ENCODE results near the gene PDXDC1.
"Not testable (repeated sequence)": the region's sequence is repeated elsewhere in the genome, so short reads cannot be mapped to it uniquely, and the experiment has no call there.

PDXDC1 gene, protein sequence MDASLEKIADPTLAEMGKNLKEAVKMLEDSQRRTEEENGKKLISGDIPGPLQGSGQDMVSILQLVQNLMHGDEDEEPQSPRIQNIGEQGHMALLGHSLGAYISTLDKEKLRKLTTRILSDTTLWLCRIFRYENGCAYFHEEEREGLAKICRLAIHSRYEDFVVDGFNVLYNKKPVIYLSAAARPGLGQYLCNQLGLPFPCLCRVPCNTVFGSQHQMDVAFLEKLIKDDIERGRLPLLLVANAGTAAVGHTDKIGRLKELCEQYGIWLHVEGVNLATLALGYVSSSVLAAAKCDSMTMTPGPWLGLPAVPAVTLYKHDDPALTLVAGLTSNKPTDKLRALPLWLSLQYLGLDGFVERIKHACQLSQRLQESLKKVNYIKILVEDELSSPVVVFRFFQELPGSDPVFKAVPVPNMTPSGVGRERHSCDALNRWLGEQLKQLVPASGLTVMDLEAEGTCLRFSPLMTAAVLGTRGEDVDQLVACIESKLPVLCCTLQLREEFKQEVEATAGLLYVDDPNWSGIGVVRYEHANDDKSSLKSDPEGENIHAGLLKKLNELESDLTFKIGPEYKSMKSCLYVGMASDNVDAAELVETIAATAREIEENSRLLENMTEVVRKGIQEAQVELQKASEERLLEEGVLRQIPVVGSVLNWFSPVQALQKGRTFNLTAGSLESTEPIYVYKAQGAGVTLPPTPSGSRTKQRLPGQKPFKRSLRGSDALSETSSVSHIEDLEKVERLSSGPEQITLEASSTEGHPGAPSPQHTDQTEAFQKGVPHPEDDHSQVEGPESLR

DNA sequence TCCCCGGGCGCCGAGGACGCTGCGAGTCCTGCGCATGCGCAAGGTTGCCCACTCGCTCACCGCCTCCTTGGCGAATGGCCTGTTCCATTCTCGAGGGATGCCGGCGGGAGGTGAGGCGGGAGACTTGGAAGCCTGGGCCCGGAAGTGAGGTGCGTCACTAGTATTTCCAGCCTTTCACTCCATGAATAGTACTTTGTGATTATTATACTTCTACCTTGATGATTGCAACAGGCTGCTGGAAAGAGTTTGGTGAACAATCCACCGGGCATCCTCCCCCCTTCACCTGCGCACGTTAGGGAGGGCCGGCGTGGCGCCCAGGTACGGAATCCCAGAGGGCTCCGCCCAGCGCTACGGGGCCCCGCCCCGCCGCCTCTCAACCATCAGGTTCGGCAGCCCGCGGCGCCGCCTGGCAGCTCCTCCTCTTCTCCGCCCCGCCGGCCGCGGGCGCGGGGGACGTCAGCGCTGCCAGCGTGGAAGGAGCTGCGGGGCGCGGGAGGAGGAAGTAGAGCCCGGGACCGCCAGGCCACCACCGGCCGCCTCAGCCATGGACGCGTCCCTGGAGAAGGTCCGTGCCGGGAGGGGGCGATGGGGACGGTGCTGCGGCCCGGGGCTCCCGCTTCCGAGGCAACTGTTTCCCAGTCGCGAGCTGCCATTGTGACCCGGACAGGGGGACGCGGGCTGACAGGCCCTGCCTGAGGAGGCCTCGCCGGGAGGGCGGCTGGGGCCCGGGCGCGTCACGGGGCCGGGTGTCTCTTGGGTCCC lies at the start of gene PDXDC1:
Gene PDXDC1 (plus strand): TSS at position 371 of the 762 bp plus-strand sequence. CDS start 174 bp downstream, at position 545.
- peak; percentile 74 for DNase-seq

DNA sequence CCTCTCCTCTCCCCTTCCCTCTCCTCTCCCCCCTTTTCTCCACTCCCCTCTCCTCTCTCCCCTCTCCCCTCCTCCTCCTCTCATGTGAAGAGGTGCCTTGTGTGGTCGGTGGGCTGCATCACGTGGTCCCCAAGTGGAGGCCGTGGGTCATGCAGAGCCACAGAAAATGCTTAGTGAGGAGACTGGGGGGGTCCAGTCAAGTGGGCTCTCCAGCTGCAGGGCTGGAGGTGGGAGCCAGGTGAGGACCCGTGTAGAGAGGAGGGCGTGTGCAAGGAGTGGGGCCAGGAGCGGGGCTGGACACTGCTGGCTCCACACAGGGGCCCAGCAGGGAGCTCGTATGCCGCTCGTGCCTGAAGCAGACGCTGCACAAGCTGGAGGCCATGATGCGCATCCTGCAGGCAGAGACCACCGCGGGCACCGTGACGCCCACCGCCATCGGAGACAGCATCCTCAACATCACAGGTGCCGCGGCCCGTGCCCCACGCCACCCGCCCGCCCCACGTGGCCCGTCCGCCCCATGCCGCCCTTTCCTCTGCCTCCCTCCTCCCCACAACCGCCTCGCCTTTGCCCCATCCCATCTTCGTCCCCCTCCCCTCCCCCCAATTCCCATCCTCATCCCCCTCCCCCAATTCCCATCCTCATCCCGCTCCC lies 46.6 kb upstream of the PDXDC1 start:
- DNase-seq: peak; percentile 17

DNA sequence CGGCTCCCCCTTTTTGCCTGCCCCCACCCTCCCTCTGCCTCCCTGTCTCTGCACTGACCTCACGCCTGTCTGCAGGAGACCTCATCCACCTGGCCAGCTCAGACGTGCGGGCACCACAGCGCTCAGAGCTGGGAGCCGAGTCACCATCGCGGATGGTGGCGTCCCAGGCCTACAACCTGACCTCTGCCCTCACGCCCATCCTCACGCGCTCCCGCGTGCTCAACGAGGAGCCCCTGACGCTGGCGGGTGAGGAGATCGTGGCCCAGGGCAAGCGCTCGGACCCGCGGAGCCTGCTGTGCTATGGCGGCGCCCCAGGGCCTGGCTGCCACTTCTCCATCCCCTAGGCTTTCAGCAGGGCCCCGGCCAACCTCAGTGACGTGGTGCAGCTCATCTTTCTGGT lies 45.6 kb upstream of the PDXDC1 start:
- DNase-seq: not testable (repeated sequence)

DNA sequence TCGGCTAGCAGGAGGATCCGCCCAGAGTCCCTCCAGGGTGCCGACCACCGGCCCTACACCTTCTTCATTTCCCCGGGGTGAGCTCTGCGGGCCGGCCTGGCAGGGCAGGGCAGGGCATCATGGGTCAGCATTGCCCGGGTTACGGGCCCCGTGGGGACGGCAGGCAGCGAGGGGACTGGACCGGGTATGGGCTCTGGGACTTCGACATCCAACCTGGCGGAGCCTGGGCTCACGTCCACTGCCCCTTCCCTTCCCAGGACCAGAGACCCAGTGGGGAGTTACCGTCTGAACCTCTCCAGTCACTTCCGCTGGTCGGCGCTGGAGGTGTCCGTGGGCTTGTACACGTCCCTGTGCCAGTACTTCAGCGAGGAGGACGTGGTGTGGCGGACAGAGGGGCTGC lies 44.6 kb upstream of the PDXDC1 start:
- DNase-seq: not testable (repeated sequence)

DNA sequence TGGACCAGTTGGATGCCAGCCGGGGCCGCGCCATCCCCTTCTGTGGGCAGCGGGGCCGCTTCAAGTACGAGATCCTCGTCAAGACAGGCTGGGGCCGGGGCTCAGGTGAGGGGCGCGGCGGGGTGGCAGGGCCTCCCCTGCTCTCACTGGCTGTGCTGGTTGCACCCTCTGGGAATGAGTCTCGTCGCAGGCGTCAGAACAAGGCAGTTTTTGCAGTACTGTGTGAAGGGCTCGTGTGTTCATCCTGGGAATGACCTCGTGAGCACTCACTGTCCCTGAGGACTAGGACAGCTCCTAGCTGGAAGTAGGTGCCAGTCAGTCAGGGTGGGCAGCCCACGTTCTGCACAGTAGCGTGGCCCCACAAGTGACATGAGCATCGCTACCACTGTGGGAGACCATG lies 43.9 kb upstream of the PDXDC1 start:
- DNase-seq: not testable (repeated sequence)

DNA sequence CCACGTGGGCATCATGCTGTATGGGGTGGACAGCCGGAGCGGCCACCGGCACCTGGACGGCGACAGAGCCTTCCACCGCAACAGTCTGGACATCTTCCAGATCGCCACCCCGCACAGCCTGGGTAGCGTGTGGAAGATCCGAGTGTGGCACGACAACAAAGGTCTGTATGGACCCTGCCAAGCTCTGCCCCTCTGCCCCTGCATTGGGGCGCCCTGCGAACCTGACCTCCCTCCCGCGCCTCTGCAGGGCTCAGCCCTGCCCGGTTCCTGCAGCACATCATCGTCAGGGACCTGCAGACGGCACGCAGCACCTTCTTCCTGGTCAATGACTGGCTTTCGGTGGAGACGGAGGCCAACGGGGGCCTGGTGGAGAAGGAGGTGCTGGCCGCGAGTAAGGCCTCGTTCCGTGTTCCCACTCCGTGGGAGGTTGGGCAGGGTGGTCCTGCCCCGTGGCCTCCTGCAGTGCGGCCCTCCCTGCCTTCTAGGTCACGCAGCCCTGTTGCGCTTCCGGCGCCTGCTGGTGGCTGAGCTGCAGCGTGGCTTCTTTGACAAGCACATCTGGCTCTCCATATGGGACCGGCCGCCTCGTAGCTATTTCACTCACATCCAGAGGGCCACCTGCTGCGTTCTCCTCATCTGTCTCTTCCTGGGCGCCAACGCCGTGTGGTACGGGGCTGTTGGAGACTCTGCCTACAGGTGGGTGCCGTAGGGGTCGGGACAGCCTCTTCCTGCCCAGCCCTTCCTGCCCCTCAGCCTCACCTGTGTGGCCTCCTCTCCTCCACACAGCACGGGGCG lies 42.0 kb upstream of the PDXDC1 start:
- not testable (repeated sequence) for DNase-seq

DNA sequence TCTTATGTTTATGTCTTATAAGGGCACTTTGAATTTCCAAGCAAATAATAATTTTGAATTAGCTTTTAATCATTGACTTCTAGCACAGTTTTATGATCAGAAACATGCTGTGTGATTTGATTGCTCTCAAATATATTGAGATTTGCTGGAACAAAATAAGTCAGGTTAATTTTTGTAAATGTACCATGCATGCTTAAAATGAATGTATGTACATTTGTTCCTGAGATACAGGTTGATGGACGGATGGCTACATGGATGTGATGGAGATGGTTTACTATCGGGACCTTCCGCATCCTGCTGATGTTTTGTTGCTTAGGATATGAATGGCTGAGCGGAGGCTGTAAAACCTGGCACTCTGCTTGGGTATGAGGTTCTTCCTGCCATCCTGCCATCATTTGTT lies 37.7 kb upstream of the PDXDC1 start, which contains the start of gene NPIPA1:
Gene NPIPA1 (plus strand): TSS at position 301 of the 400 bp plus-strand sequence. CDS start 0 bp downstream, at position 301.
- not testable (repeated sequence) for DNase-seq

DNA sequence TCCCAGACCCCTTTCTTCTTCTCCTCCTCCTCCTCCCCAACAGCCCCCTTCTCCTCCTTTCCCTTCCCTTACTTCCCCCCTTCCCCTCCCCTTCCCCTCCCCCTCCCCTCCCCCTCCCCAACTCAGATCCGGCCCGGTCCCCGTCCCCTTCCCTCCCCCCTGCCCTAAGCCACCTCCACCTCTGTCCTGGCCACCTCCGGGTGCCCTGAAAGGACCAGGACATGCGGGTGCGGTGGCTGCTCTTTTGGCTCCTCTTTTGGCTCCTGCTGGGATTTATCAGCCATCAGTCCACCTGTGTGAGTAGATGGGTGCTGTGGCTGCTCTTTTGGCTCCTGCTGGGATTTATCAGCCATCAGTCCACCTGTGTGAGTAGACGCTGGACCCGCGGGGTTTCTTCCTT lies 36.8 kb upstream of the PDXDC1 start:
- DNase-seq: not testable (repeated sequence)

DNA sequence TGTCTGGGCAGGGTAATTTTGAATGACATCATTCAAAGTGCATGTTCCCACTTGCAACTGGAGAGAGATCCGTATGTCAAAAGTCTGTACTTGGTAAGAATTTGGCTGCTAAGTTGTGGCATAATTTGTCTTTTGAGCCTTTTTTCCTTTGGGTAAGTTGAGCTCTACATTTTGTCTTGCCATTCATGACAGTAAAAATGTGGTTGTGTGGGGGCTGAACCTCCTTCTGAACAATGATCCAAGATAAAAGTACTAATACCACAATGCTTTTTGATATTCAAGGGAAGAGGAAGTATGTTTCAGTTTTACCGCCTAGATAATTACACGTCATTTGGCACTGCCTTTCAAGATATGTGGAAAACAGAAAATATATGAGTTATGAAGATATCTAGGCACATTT lies 32.1 kb upstream of the PDXDC1 start:
- not testable (repeated sequence) for DNase-seq

DNA sequence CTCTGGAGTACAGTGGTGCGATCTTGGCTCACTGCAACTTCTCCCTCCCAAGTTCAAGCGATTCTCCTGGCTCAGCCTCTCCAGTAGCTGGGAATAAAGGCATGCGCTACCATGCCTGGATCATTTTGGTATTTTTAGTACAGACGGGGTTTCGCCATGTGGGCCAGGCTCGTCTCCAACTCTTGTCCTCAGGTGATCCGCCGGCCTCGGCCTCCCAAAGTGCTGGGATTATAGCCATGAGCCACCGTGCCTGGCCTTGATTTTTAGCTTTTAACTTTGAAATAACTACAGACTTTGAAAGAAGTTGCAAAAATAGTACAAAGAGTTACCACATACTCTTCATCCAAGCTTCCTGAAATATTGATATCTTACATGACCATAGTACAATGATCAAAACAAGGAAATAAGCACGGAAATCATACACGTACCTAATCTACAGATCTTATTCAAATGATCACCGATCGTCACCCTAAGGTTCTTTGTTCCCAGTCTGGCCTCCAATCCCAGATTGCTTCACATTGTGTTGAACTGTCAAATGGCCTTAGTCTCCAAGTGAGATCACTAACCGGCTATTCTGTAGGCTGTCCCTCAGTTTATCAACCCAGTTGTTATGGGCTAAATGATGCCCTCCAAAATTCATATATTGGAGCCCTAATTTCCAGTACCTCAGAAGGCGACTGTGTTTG lies 19.1 kb upstream of the PDXDC1 start:
- no peak for DNase-seq

DNA sequence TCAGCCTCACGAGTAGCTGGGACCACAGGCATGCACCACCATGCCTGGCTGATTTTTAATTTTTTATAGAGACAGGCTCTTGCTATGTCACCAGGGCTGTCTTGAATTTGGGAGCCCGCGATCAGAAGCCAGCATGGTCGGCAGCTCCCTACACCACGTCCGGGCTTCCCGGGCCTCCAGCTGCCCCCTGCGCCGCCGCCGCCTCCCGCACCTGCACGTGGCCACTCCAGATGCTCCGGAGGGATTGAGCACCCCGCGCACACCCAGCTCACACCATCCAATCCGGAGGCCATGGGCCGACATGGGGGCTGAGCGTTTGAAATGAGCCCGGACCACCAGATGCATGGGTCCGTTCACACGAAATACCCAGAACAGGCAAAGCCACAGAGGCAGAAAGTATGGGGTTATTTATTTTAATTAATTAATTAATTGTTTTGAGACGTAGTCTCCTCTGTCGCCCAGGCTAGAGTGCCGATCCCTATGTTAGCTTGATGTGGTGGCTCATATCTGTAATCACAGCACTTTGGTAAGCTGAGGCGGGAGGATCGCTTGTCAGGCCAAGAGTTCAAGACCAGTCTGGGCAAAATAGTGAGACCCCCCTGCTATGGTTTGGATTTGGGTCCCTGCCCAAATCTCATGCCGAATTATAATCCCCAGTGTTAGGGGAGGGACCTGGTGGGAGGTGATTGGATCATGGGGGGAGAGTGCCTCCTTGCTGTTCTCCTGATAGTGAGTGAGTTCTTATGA lies 17.1 kb upstream of the PDXDC1 start:
- no peak for DNase-seq

DNA sequence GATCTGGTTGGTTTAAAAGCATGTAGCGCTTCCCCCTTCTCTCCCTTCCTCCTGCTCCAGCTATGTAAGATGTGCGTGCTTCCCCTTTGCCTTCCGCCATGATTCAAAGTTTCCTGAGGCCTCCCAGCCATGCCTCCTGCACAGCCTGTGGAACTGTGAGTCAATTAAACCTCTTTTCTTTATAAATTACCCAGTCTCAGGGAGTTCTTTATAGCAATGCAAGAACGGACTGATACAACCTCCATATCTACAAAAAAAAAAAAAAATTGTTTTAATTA lies 16.6 kb upstream of the PDXDC1 start:
- no peak for DNase-seq

DNA sequence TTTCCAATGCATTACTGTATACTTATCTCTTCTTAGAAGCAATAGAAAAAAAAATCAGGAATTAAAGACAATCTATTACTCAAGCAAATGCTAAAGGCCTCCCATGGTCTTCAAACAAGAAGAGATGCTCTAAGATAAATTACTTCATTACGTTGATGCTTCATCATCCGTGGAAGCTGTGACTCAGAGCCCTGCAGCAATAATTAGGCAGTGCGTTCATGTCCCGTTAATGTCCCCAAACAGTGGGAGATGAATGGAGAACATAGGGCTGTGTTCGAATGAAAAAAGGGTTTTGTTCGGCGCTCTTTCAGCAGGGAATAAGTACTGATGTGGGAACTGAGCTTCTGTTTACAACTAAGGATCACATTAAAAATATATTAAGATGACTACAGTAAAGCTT lies 15.9 kb upstream of the PDXDC1 start:
- no peak for DNase-seq

DNA sequence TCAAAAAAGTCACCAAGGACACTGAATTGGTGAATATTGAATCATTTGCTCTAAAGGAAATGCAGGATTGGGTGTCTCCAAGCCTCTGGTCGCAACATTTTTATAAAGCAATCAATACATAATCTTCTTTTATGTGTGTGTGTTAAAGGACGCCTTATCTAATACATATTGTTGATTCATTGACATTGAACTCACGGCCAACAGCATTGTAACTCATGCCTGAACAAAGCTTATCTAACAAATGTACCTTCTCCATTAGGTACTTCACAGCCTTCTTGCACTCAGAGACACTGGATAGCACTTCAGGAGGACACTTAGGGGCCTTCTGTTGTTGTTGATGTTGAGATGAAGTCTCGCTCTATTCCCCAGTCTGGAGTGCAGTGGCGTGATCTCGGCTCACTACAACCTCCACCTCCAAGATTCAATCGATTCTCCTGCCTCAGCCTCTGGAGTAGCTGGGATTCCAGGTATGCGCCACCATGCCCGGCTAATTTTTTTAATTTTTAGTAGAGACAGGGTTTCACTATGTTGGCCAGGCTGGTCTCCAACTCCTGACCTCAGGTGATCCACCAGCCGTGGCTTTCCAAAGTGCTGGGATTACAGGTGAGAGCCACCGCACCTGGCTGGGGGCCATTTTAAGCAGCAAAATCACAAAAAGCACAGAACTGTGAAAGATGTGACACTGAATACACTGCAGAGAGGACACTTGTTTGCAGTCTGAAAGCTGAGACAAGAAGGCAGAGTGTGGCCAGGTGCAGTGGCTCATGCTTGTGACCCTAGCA lies 13.2 kb upstream of the PDXDC1 start:
- no peak for DNase-seq

DNA sequence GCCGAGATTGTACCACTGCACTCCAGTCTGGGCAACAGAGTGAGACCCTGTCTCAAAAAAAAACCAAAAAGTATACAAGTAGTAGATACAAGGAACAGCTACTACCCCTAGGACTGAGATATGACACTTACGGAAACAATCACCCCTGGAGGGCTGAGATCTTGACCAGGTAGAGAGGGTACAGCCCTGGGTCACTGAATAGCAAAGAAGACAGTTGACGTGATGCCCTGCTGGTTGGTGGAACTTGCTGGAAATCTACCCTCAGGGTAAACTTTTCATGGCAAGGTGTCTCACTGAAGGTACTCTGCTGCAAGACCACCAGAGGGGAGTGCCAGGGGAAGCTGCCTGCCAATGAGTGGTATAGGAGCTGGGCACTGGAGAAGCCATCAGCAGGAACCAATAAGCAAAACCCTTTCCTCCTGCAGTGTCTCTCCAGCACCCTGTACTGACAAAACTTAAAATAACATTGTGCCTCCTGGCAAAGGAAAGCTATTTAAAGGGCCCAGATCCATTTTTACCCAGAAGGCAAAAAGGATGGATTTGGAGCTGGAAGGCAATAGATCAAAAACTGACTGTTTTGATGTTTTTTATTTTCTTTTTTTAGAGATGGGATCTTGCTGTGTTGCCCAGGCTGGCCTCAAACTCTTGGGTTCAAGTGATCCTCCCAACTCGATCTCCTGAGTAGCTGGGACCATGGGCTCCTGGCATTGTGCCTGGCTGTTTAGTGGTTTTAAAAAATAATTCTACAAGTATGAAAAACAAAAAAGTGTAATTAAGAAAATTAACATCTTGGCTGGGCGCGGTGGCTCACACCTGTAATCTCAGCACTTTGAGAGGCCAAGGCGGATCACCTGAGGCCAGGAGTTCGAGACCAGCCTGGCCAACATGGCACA lies 11.3 kb upstream of the PDXDC1 start:
- no peak for DNase-seq

DNA sequence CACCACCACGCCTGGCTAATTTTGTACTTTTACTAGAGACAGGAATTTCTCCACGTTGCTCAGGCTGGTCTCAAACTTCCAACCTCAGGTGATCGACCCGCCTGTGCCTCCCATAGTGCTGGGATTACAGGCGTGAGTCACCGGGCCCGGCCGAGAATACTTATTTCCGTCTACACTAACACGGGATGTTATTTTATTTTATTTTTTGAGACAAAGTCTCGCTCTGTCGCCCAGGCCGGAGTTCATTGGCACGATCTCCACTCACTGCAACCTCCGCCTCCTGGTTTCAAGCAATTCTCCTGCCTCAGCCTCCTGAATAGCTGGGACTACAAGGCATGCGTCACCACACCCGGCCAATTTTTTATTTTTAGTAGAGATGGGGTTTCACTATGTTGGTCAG lies 9.5 kb upstream of the PDXDC1 start:
- DNase-seq: no peak

DNA sequence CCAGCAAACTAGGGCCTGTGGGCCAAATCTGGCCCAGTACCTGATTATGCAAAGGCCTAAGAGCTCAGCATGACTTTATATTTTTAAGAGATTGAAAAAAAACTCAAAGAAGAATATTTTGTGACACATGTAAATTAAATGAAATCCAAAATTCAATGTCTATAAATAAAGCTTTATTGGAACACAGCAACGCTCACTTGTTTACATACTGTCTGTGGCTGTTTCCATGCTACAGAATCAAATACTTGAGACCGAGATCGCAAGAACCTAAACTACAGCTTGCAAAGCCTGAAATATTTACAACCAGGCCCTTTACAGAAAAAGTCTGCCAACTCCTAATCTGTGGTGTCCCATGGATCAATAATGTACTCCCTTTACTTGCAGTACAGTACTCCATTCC lies 5.0 kb upstream of the PDXDC1 start:
- not testable (repeated sequence) for DNase-seq

DNA sequence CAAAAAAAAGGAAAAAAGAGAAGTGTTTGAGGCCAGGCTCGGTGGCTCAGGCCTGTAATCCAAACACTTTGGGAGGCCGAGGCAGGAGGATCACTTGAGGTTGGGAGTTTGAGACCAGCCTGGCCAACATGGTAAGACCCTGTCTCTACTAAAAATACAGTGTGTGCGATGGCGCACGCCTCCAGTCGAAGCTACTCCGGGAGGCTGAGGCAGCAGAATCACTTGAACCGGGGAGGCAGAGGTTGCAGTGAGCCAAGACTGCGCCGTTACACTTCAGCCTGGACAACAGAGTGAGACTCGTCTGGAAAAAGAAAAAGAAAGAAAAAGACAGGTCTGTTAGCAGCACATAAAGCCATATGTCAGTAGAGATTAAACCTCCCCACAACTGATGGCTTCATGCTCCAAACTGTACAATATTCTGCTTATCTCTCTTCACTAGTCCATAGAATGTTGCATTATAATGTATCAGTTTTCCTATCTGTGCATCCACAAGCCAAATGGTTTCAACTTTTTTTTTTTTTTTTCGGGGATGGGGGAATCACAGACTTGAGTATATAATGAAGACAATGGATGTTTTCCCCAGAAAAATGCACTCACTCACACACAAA lies 3.1 kb upstream of the PDXDC1 start:
- not testable (repeated sequence) for DNase-seq

Data from right hindlimb (tissue), 1 donor.